H1 (cell line): ENCODE measurements around the gene FYB2. TPM values are rescaled to one million over a fixed set of nuclear protein-coding genes. Genes with fewer than 3 reads are reported as not detected.

ENCODE experiments used
- polyA plus RNA-seq, 7 experiments: library from polyadenylated mRNA; depleted of rRNA in 3 of 7; stranded (reverse) in 5 of 7; unstranded in 2 of 7; fragments of >200 nt in 5 of 7; fragments of 200-250 nt in 2 of 7; gene quantifications; 1 replicate in 5 of 7; 2 replicates in 1 of 7; 4 replicates in 1 of 7; pipeline versions ENCODE4 v1.2.1 to v1.2.3, GENCODE V29; 2011 to 2013; ENCODE audit warnings: missing spikeins in 2 of 7, mixed read lengths in 2 of 7
- total RNA-seq: library from RNA; stranded (reverse); fragmentation: NEBNext Ultra II Directional; extraction: Animal tissue kit (Norgen Biotek cat#: 25700); gene quantifications from 2 replicates; pipeline ENCODE4 v1.2.1, GENCODE V29; 2021

Gene FYB2
- total and polyA plus RNA-seq, 2 of the 8 experiments (the other 6 are each of a cell fraction or from before 2014, with no cell fraction given), result 0.11 to 0.17 TPM

Other genes starting within 250 kb of the FYB2 start
- gene PLPP3, start 239.8 kb downstream of the FYB2 start, total RNA-seq, result 30.6 and 33.2 TPM in 2 replicates
- gene PLPP3, start 239.8 kb downstream of the FYB2 start, polyA plus RNA-seq (2011; rRNA removed), result 40.4 and 42.0 TPM in 2 replicates
- gene PRKAA2, start 174.1 kb downstream of the FYB2 start, total RNA-seq, result 5.9 and 6.4 TPM in 2 replicates
- 1.4 and 2.6 TPM in 2 replicates for gene PRKAA2, start 174.1 kb downstream of the FYB2 start, polyA plus RNA-seq (2011; rRNA removed)
- not detected in 2 replicates for gene C8A, start 35.4 kb upstream of the FYB2 start, total RNA-seq
- not detected in 2 replicates for gene C8A, start 35.4 kb upstream of the FYB2 start, polyA plus RNA-seq (2011; rRNA removed)
- gene C8B, start 146.6 kb upstream of the FYB2 start, total RNA-seq, result not detected in 2 replicates
- gene C8B, start 146.6 kb upstream of the FYB2 start, polyA plus RNA-seq (2011; rRNA removed), result not detected in 2 replicates